OCI-LY3 (cell line): ENCODE data around the gene SLC19A1.

Experiments
- H2AFZ ChIP-seq: fragments of 200-600, 300-600 bp; shearing (Covaris generic); 2 replicates; pipeline ENCODE4 v1.6.0; 2014; ENCODE audit warnings: antibody characterized with exemption, low read depth, low read length
- H3K27ac ChIP-seq: fragments of 200-600, 300-600 bp; sonication (generic); 2 replicates; pipeline ENCODE4 v1.5.1; 2014; ENCODE audit warnings: mild to moderate bottlenecking, low read length, moderate library complexity, mixed read lengths
- H3K27me3 ChIP-seq: fragments of 200-600, 300-600 bp; sonication (generic); 2 replicates; pipeline ENCODE4 v1.6.1; 2014; ENCODE audit warnings: low read depth, low read length, mixed read lengths
- H3K36me3 ChIP-seq: fragments of 200-600, 300-600 bp; sonication (generic); replicated peaks from 2 replicates; pipeline ENCODE3; 2014; ENCODE audit warnings: low read depth, low read length, mixed read lengths
- H3K4me1 ChIP-seq: fragments of 300-600, 200-600 bp; sonication (generic); 2 replicates; pipeline ENCODE4 v1.6.1; 2014; ENCODE audit warnings: low read length, mixed read lengths
- H3K4me2 ChIP-seq: fragments of 200-600, 300-600 bp; sonication (generic); 2 replicates; pipeline ENCODE4 v1.6.1; 2014; ENCODE audit warnings: low read length, mixed read lengths
- H3K4me3 ChIP-seq: fragments of 300-600, 200-600 bp; sonication (generic); 2 replicates; pipeline ENCODE4 v1.5.1; 2014; ENCODE audit warnings: antibody characterized with exemption, mild to moderate bottlenecking, low read length, moderate library complexity
- H3K79me2 ChIP-seq: fragments of 300-600, 200-600 bp; shearing (Covaris generic); 2 replicates; pipeline ENCODE4 v1.6.1; 2014; ENCODE audit warnings: mild to moderate bottlenecking, low read length, mixed read lengths
- H3K9ac ChIP-seq: fragments of 300-600, 200-600 bp; shearing (Covaris generic); 2 replicates; pipeline ENCODE4 v1.6.0; 2014; ENCODE audit warnings: mild to moderate bottlenecking, low read length, moderate library complexity
- H3K9me3 ChIP-seq: fragments of 200-600, 300-600 bp; shearing (Covaris generic); 2 replicates; pipeline ENCODE4 v1.6.1; 2014; ENCODE audit warnings: low read length, mixed read lengths; ENCODE audit not compliant: insufficient read depth
- H4K20me1 ChIP-seq: fragments of 200-600, 300-600 bp; sonication (generic); 2 replicates; pipeline ENCODE4 v1.6.1; 2016; ENCODE audit warnings: low read length, mixed read lengths; ENCODE audit not compliant: insufficient read depth
- CTCF ChIP-seq: fragments of 200-600, 300-600 bp; sonication (generic); IDR thresholded peaks from 2 replicates; pipeline ENCODE4 v1.5.1; 2014; ENCODE audit warnings: antibody characterized with exemption, low read length, low read depth
- EZH2phosphoT487 ChIP-seq: fragments of 200-600 bp; shearing (Covaris generic); IDR thresholded peaks from 2 replicates; pipeline ENCODE4 v1.6.1; 2018; ENCODE audit warnings: antibody characterized with exemption, mixed run types, low read depth

The SLC19A1 gene

GRCh38 chr21:45469273-45470086 is 72.8 kb downstream of the SLC19A1 start:
- Histone ChIP-seq H3K9ac (no peak overlapping the region), H4K20me1 (no peaks in the 10 kb centered on the region)

GRCh38 chr21:45468971-45469272 is 73.3 kb downstream of the SLC19A1 start:
- Histone ChIP-seq H3K79me2 (no peaks in the 10 kb centered on the region), H2AFZ (no peak overlapping the region), H3K27me3 (no peaks in the 10 kb centered on the region), H3K9ac (no peak overlapping the region), H3K4me3 (no peak overlapping the region), H3K4me1 (no peaks in the 10 kb centered on the region), H3K36me3 (no peaks in the 10 kb centered on the region), H3K9me3 (no peaks in the 10 kb centered on the region), H4K20me1 (no peaks in the 10 kb centered on the region), H3K4me2 (no peak overlapping the region), H3K27ac (no peak overlapping the region)
- TF ChIP-seq CTCF, result no peak
- TF ChIP-seq EZH2phosphoT487, result no peak

More at GRCh38 chr21:45469273-45470086, 72.8 kb downstream of the SLC19A1 start:
- Histone ChIP-seq H3K9me3 (no peaks in the 10 kb centered on the region), H3K36me3 (no peaks in the 10 kb centered on the region), H2AFZ (no peak overlapping the region), H3K4me2 (no peak overlapping the region), H3K4me3 (no peak overlapping the region), H3K4me1 (no peaks in the 10 kb centered on the region), H3K27ac (no peak overlapping the region), H3K79me2 (no peaks in the 10 kb centered on the region), H3K27me3 (no peaks in the 10 kb centered on the region)
- TF ChIP-seq CTCF, result no peak

GRCh38 chr21:45468051-45468970 is 73.9 kb downstream of the SLC19A1 start:
- TF ChIP-seq EZH2phosphoT487 (no peak), CTCF (no peak)
- no peak overlapping the region for H3K4me3 ChIP-seq
- H3K9me3 ChIP-seq, result no peaks in the 10 kb centered on the region
- H3K27ac ChIP-seq, result no peak overlapping the region
- no peak overlapping the region for H3K4me2 ChIP-seq
- H3K36me3 ChIP-seq, result no peaks in the 10 kb centered on the region
- H3K4me1 ChIP-seq, result no peaks in the 10 kb centered on the region
- H2AFZ ChIP-seq, result no peak overlapping the region
- no peaks in the 10 kb centered on the region for H3K79me2 ChIP-seq
- no peaks in the 10 kb centered on the region for H4K20me1 ChIP-seq
- no peak overlapping the region for H3K9ac ChIP-seq
- no peaks in the 10 kb centered on the region for H3K27me3 ChIP-seq

DNA sequence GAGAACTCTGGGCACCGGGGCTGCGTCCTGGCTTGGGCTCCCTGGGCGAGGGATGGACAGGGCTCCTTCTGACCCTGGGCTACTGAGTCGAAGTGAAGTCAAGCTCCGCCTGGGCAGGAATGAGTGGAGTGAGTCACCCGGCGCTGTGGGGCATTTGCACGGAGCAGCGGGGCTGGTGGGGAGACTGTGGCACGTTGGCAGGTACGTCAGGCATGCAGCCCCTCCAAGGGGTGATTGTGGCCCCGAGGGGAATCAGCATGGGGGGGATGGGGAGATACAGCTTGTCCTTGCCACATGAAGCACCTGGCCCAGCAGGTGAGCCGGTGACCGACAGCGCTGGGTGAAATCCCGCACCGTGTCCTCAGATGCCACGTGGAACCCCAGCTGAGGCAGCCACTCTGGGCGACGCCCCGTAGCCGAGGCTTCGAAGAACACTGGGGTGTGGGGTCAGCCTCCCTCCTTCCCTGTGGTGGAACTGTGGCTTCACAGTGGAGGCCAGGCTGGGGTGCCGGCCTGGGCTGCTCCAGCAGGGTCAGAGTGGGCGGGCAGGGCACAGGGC is 74.9 kb downstream of the SLC19A1 start:
- no peak overlapping the region for H3K4me2 ChIP-seq
- no peak overlapping the region for H3K27ac ChIP-seq
- H3K4me3 ChIP-seq, result no peak overlapping the region
- H2AFZ ChIP-seq, result no peak overlapping the region
- no peaks in the 10 kb centered on the region for H4K20me1 ChIP-seq
- H3K9ac ChIP-seq, result no peak overlapping the region
- no peaks in the 10 kb centered on the region for H3K27me3 ChIP-seq
- no peaks in the 10 kb centered on the region for H3K9me3 ChIP-seq
- no peaks in the 10 kb centered on the region for H3K36me3 ChIP-seq
- TF ChIP-seq CTCF, result no peak
- no peak for TF ChIP-seq EZH2phosphoT487
- no peaks in the 10 kb centered on the region for H3K79me2 ChIP-seq
- no peaks in the 10 kb centered on the region for H3K4me1 ChIP-seq
